Measurements from ENCODE around the gene CACNG7.

DNA sequence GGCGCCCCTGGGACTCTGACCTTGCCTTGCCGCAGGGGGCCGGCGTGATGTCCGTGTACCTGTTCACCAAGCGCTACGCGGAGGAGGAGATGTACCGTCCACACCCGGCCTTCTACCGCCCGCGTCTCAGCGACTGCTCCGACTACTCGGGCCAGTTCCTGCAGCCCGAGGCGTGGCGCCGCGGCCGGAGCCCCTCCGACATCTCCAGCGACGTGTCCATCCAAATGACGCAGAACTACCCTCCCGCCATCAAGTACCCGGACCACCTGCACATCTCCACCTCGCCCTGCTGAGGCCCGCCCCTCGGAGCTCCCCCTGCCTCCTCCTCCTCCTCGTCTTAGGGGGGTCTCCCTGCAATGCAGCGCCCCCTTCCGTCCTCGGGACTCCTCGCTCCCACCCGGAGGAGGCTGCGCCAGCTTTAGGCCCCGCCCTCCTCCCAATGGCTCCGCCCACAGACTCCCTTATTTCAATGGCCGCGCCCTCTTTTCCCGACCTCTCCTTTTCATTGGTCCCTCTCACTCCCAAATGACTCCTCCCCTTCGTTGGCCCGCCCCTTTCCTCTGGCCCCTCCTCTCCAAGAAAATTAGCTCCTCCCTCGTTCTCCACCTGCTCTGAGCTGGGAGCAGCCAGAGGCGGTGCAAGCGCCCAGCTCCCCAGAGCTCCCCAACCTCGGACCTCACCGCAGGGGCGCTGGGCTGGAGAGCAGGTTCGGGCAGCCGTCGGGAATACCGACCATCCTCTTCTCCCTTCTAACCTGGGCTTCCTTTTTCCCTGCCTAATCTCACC, 33.1 kb downstream of the CACNG7 start:
- TF ChIP-seq ISL1 (CRISPR knock-in tag; IDR thresholded peaks at IDR 0.05) (no peak), ZNF8 (CRISPR knock-in tag; IDR thresholded peaks at IDR 0.05) (no peak), ZFP30 (CRISPR knock-in tag; IDR thresholded peaks at IDR 0.05) (no peak), CSDC2 (CRISPR knock-in tag; IDR thresholded peaks at IDR 0.05) (no peak), RARB (CRISPR knock-in tag; IDR thresholded peaks at IDR 0.05) (no peak), ZNF70 (CRISPR knock-in tag; IDR thresholded peaks at IDR 0.05) (no peak), CSRNP3 (CRISPR knock-in tag; IDR thresholded peaks at IDR 0.05) (no peak), POU6F1 (CRISPR knock-in tag; IDR thresholded peaks at IDR 0.05; ENCODE audit: borderline replicate concordance, low read depth) (no peak), TOX (CRISPR knock-in tag; IDR thresholded peaks at IDR 0.05; ENCODE audit: borderline replicate concordance) (no peak), ZFP3 (CRISPR knock-in tag; IDR thresholded peaks at IDR 0.05) (no peak), GLIS3 (CRISPR knock-in tag; IDR thresholded peaks at IDR 0.05) (no peak)
